SKM-1 treated with dmso at 0.1 percent for 144 hours (cell line): ENCODE measurements around the gene USP36.

Experiments
- DNase-seq: peaks from one replicate; lab custom pipeline; 2025; ENCODE audit not compliant: unreplicated experiment; lab: John Stamatoyannopoulos, UW

The USP36 gene

DNA sequence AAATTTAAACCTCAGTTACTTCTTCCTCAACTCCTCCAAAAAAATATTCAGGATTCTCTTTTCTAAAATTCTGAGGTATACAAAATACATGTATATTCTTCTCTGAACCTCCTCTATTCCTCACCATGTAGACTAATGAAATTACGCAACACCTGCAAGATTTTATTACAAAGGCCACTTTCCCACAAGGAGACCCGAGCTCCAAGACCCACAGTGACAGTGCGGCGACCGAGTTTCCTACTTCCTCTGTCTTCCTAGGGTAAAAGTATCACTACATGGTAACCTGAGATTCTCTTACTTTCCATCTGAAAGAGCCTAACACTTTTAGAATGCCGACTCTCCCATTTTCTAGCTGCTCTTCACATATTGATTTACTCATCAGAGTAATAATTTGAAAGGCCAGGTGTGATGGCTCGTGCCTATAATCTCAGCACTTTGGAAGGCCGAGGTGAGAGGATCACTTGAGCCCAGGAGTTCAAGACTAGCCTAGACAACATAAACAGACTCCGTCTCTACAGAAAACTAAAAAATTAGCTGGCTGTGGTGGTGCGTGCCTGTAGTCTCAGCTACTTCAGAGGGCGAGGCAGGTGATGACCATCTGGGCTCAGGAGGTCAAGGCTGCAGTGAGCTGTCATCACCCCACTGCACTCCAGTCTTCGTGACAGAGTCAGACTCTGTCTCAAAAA lies 94.2 kb downstream of the USP36 start:
- DNase-seq, result no peak
